ENCODE results near the gene CNTN5.
"Not testable (repeated sequence)": the region's sequence is repeated elsewhere in the genome, so short reads cannot be mapped to it uniquely, and the experiment has no call there.

CNTN5 gene

DNA sequence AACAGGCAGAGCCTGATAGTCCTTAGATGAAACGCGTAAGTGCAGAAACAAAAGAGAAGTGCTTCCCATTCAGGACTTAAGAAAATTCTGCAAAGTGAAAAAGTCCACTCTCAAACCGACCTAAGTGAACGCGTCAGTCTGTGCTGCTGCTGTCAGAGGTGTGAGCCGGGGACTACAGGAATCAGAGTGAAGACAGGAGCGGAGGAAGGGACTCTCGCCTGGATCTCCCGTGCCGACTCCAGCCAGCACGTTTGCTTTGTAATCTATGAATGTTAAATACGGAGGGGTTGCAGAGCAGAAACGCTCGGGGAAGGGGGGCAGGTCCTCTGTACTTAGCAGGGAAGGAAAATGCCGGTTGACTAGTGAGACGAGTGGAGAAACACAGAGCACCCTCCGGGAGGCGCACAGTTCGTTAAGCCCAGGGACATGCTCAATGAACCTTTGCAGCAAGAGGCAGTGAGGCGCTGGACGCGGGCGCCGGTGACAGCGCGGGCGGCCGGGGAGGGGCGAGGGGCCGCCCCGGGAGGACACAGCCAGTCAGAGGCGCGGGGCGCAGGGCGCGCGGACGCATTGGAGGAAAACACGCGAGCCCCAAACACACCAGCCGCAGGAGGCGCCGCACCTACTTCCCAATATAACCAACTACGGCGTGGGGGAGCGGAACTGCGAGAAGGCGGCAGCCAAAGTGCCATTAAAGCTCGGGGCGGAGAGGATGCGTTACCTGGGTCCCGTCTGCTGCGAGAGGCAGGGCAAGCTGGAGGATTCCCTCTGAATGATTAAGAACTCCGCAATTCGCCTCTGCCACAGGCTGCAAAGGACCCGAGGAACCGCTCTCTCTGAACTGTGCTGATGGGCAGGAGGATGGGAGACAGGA lies at the start of gene CNTN5:
Gene CNTN5, plus strand, starts transcription at position 598 of the 874 bp plus-strand sequence.
- no peak for DNase-seq (ENCODE audit: low read depth in 2 of 2)

GRCh38 chr11:98979205-98979604 lies 41.5 kb upstream of the CNTN5 start:
- DNase-seq (ENCODE audit: low read depth in 2 of 2), result no peak

DNA sequence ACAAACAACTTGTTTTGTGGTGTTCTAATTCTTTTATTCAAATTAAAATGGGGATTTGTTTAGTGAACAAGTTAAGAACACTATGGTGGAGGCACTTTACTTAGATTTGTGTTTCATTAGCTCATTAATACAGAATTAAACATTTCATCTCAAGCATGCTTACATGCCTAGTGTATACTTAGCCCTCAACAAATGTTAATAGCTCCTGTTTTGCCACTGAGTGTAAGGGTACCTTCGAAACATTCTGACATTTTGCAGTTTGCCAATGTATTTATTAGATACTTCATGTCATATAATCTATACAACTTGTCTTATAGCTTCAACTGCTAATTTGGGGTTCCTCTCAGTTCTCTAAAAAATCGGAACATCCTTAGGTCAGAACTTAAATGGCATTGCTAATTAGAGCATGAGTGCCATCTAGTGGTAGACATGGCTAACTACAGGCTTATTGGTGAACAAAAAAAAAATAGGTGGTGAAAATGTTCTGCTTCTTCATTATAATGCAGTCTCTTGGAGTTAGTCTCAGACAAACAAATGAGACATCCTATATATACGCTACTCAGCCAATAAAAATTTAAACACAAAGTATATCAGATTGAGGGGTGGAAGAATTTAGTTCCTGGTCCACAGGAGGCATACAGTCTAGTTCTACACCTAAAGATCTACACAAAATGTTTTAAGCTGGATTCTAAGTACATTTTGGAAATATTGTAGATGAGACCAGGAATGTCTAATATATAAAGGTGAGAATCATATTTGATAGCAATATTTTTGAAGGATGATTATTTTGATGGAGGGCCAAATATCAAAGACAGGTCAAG lies 4.9 kb upstream of the CNTN5 start:
- DNase-seq (ENCODE audit: low read depth in 2 of 2), result no peak

- DNase-seq (ENCODE audit: low read depth in 2 of 2), result no peak
Measured at GRCh38 chr11:99019696-99020095, 1.1 kb upstream of the CNTN5 start.

- no peak for DNase-seq (ENCODE audit: low read depth in 2 of 2)
Measured at GRCh38 chr11:99037057-99037456, 16.3 kb downstream of the CNTN5 start.

DNA sequence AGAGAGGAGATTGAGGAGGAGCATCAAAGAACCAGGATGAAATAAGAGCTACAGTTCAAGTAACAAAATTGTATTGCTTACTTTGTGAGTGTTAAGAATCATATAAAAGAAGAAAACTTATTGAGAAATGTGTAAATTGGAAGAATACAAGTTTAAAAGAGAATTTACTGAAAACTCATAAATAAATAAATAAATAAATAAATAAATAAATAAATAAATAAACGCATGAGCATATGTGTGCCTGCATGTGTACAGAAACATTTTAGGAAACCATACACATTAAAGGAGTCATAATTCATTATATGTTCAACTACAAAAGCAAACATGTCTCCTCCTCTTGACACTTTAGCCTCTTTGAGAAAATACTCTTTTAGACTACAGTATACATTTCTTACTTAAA lies 42.6 kb downstream of the CNTN5 start:
- DNase-seq (ENCODE audit: low read depth in 2 of 2), result no peak

DNA sequence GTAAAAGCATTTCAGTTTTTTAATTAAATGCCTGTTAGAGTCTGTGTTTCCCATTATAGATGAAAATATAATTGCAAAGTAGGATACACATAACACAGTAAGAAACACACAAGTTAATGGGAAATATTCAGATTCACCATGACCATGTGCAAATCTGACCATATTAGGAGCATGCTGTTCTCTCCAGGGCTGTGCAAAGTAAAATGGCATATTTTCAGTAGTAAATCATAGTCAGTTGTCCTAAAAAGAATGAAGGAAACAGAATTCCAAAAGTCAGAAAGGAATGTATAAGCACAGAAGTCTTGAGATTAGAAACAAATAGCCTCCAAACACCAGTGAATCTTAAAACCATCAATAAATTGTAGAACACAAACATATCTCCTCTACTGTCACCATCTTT lies 44.4 kb downstream of the CNTN5 start:
- DNase-seq (ENCODE audit: low read depth in 2 of 2), result no peak

- no peak for DNase-seq (ENCODE audit: low read depth in 2 of 2)
Measured at GRCh38 chr11:99066618-99067317, 46.0 kb downstream of the CNTN5 start.

DNA sequence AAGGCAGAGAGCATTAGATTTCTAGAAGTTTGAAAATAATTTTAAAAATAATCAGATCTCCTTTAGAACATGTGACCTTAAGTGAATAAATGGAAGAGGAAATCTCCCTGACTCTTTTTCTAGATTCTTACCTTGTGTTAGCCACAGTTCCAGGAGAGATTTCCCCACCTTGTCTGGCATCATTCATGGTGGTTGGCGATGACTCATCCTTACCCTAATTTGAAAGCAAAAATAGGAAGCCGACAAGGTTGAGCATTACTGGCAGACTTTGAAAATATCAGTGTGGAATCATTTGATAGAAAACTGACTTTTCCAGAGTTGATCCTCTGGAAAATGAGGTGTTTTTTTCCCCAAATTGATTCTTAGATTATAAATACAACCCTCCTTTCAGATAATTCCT lies 48.1 kb downstream of the CNTN5 start:
- no peak for DNase-seq (ENCODE audit: low read depth in 2 of 2)

DNA sequence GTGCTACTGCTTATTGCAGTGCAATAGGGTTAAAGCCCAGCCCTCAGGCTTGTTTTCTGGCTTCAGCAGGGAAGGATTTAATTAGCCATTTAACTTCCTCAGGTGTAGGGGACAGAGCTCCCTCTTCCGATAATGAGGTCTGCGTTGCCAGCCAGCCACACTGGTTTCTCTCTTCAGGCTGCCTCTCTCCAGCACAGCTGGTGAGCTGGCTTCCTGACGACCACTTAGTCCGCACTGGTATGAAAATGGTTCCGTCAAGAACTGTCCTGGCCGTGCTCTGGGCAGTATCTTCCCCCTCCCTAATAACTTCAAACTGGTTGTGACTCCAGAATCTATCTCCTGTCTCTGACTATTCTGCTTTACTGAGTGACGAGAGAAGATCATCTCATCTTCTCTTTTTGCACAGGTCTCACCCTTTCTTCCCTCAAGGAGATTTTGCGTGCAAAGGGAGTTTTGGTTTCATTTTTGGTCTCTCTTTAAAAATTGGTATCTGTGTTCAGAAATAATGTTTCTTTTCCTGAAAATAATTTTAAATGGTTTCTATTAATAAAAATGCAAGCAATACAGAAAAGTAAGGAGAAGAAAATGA lies 49.2 kb downstream of the CNTN5 start:
- no peak for DNase-seq (ENCODE audit: low read depth in 2 of 2)

- DNase-seq (ENCODE audit: low read depth in 2 of 2), result no peak
Measured at GRCh38 chr11:99079576-99079975, 58.8 kb downstream of the CNTN5 start.

DNA sequence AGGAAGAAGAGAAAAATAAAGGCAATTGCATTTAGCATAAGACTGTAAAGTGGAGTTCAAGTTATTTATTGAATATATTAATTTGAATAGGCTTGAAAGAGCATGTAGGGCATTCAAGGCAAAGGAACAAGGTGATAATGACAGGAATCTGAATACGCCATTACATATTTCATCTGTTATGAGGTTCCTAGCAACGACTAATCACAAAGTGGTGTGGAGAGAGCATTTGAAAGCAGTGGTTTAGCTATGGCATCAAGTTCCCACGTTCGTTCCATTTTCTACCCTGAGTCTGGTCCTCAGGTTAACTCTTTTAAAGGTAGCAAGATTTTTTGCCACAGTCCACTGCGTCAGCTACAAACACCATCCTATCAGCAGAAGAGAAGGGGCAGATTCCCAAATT lies 59.4 kb downstream of the CNTN5 start:
- DNase-seq (ENCODE audit: low read depth in 2 of 2), result no peak

DNA sequence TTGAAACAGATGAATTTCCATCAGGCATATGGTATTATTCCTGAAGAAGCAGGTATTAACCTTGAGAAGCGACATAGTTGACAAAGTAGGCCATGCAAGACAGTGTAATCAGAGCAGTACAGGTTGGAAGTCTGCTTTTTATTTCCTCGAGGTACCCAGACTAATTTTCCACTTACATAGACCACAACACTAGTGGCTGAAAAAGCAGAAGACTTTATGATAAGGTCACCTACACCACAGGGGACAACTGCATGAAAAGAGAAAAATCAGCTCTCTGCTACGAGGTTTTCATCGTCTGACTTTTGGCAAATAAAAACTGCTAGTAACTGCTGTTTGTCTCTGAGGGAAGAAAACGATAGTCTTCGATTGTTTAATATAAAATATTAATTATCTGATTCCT lies 77.5 kb downstream of the CNTN5 start:
- no peak for DNase-seq (ENCODE audit: low read depth in 2 of 2)

DNA sequence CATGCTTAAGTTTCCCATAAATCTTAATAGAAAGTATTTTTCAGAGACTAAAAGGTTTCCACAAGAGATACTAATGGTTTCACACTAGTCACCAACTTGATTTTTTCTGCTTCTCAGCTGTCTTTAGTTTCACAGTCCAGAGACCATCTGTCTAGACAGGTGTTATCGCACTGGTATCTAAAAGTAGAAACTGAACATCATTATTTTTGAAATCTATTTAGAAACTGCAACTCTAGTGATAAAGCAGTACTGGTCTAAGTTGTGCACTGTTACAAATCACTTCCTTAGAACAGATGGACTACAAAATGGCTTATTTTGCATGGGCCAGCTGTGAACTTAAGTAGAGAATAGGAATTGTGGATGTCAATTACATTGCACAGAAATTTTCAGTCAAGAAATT lies 78.0 kb downstream of the CNTN5 start:
- DNase-seq (ENCODE audit: low read depth in 2 of 2), result no peak

GRCh38 chr11:99117603-99118002 lies 96.9 kb downstream of the CNTN5 start:
- DNase-seq (ENCODE audit: low read depth in 2 of 2), result no peak

- DNase-seq (ENCODE audit: low read depth in 2 of 2), result not testable (repeated sequence)
Measured at GRCh38 chr11:99133862-99134261, 113.1 kb downstream of the CNTN5 start.

DNA sequence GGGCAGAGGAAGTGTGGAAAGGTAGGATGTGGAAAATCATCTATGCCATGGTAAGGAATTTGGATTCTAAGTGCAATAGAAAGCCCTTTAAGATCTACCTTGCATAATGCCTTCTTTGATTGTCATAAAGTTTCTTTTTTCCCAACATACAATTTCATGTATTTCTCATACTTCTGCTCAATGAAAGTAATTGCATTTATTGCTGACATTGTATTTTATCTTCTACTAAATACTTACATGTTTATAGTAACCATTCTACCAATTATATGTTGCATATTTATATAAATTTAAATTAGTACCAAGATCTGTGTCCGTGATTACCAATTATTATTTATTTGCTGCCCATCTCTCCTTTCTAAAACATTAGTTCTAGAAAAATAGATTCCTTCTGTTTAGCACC lies 114.8 kb downstream of the CNTN5 start:
- no peak for DNase-seq (ENCODE audit: low read depth in 2 of 2)

GRCh38 chr11:99142237-99142636 lies 121.5 kb downstream of the CNTN5 start:
- no peak for DNase-seq (ENCODE audit: low read depth in 2 of 2)

GRCh38 chr11:99148352-99148751 lies 127.6 kb downstream of the CNTN5 start:
- DNase-seq (ENCODE audit: low read depth in 2 of 2), result no peak

- no peak for DNase-seq (ENCODE audit: low read depth in 2 of 2)
Measured at GRCh38 chr11:99154277-99154676, 133.5 kb downstream of the CNTN5 start.

DNA sequence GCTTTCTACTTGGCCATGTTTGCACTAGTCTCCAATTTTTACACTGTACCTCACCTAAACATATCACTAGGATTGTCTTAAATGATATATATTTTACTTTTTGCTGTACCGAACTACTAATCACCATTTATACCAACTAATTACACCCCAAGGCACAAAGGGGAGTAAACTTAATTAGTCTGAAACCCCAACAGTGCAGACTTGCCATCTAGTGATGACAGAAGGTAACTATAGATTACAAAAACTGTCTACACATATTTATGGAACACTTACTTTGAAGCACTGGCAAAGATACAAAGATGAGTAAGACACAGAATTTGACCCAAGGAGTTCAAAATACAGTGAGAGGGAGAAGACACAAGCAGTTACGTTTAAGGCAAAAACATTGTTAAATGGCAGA lies 139.7 kb downstream of the CNTN5 start:
- DNase-seq (ENCODE audit: low read depth in 2 of 2), result no peak

- DNase-seq (ENCODE audit: low read depth in 2 of 2), result no peak
Measured at GRCh38 chr11:99162819-99163218, 142.1 kb downstream of the CNTN5 start.

Data from stimulated activated CD8-positive, alpha-beta memory T cell treated with anti-CD3 and anti-CD28 coated beads, Interleukin-15, amount 100 ng/mL, for 4 hours (primary cell).